Activated naive CD8-positive, alpha-beta T cell treated with anti-CD3 and anti-CD28 coated beads for 36 hours (primary cell): ENCODE measurements around the gene CLEC16A. TPM values are rescaled to one million over a fixed set of nuclear protein-coding genes. Genes with fewer than 3 reads are reported as not detected.

ENCODE experiments used
- DNase-seq: peaks from one replicate; pipeline ENCODE4 v3.0.0; 2021
- H3K27ac Mint-ChIP-seq: one replicate; pipeline ENCODE4 v1.8.0; 2022; ENCODE audit warnings: mild to moderate bottlenecking, moderate library complexity, mixed read lengths
- H3K27me3 Mint-ChIP-seq: one replicate; pipeline ENCODE4 v1.8.0; 2022; ENCODE audit warnings: mild to moderate bottlenecking, mixed read lengths
- H3K36me3 Mint-ChIP-seq: one replicate; pipeline ENCODE4 v1.8.0; 2021; ENCODE audit warnings: mild to moderate bottlenecking, mixed read lengths
- H3K4me1 Mint-ChIP-seq: one replicate; pipeline ENCODE4 v1.8.0; 2021; ENCODE audit warnings: mixed read lengths
- H3K4me3 Mint-ChIP-seq: one replicate; pipeline ENCODE4 v1.8.0; 2022; ENCODE audit warnings: mild to moderate bottlenecking, moderate library complexity, mixed read lengths
- H3K9me3 Mint-ChIP-seq: one replicate; pipeline ENCODE4 v1.8.0; 2022; ENCODE audit warnings: mixed read lengths
- total RNA-seq, 2 experiments: library from RNA; stranded (reverse); gene quantifications; one replicate each; pipeline ENCODE4 v1.2.3, GENCODE V29; 2021

Gene CLEC16A
- total RNA-seq, 2 experiments from 2014 or later = 20.4 to 21.3 TPM

GRCh38 chr16:11060842-11061241 lies 116.5 kb downstream of the CLEC16A start:
- peaks cover 1% of the 10 kb centered on the region for H3K4me1 Mint-ChIP-seq
- H3K27ac Mint-ChIP-seq = no peak overlapping the region
- H3K36me3 Mint-ChIP-seq = peaks cover 8% of the 10 kb centered on the region

GRCh38 chr16:11061629-11062270 lies 117.4 kb downstream of the CLEC16A start:
- H3K9me3 Mint-ChIP-seq = no peaks in the 10 kb centered on the region
- H3K27ac Mint-ChIP-seq = no peak overlapping the region
- no peaks in the 10 kb centered on the region for H3K27me3 Mint-ChIP-seq
- no peaks in the 10 kb centered on the region for H3K4me1 Mint-ChIP-seq
- no peak overlapping the region for H3K4me3 Mint-ChIP-seq
- no peak for DNase-seq
- peaks cover 4% of the 10 kb centered on the region for H3K36me3 Mint-ChIP-seq

More at GRCh38 chr16:11060842-11061241, 116.5 kb downstream of the CLEC16A start:
- no peak overlapping the region for H3K4me3 Mint-ChIP-seq
- H3K9me3 Mint-ChIP-seq = no peaks in the 10 kb centered on the region
- no peak for DNase-seq
- no peaks in the 10 kb centered on the region for H3K27me3 Mint-ChIP-seq

- no peak for DNase-seq
- Mint-ChIP-seq H3K4me3 (no peak overlapping the region), H3K9me3 (no peaks in the 10 kb centered on the region), H3K27ac (no peak overlapping the region), H3K27me3 (no peaks in the 10 kb centered on the region), H3K4me1 (no peaks in the 10 kb centered on the region), H3K36me3 (peaks cover 3% of the 10 kb centered on the region)
Observed at GRCh38 chr16:11063448-11064201, 119.3 kb downstream of the CLEC16A start.

GRCh38 chr16:11064202-11064540 lies 119.8 kb downstream of the CLEC16A start:
- peaks cover 3% of the 10 kb centered on the region for H3K36me3 Mint-ChIP-seq
- no peaks in the 10 kb centered on the region for H3K27me3 Mint-ChIP-seq
- H3K4me3 Mint-ChIP-seq = no peak overlapping the region
- H3K27ac Mint-ChIP-seq = no peak overlapping the region
- no peaks in the 10 kb centered on the region for H3K9me3 Mint-ChIP-seq
- no peaks in the 10 kb centered on the region for H3K4me1 Mint-ChIP-seq
- DNase-seq = no peak

- no peak for DNase-seq
- H3K27ac Mint-ChIP-seq = no peak overlapping the region
- H3K36me3 Mint-ChIP-seq = peaks cover 6% of the 10 kb centered on the region
- no peaks in the 10 kb centered on the region for H3K9me3 Mint-ChIP-seq
- H3K4me1 Mint-ChIP-seq = no peaks in the 10 kb centered on the region
- H3K4me3 Mint-ChIP-seq = no peak overlapping the region
- H3K27me3 Mint-ChIP-seq = no peaks in the 10 kb centered on the region
Observed at GRCh38 chr16:11064851-11065250, 120.5 kb downstream of the CLEC16A start.

GRCh38 chr16:11066261-11066870 lies 122.0 kb downstream of the CLEC16A start:
- H3K9me3 Mint-ChIP-seq = no peaks in the 10 kb centered on the region
- H3K4me3 Mint-ChIP-seq = no peak overlapping the region
- DNase-seq = no peak
- H3K4me1 Mint-ChIP-seq = peaks cover 4% of the 10 kb centered on the region
- H3K27me3 Mint-ChIP-seq = no peaks in the 10 kb centered on the region
- no peak overlapping the region for H3K27ac Mint-ChIP-seq
- peaks cover 9% of the 10 kb centered on the region for H3K36me3 Mint-ChIP-seq

- Mint-ChIP-seq H3K9me3 (no peaks in the 10 kb centered on the region), H3K27ac (no peak overlapping the region), H3K4me3 (no peak overlapping the region), H3K36me3 (peaks cover 7% of the 10 kb centered on the region), H3K27me3 (no peaks in the 10 kb centered on the region), H3K4me1 (peaks cover 8% of the 10 kb centered on the region)
- no peak for DNase-seq
Observed at GRCh38 chr16:11067266-11067665, 122.9 kb downstream of the CLEC16A start.

- Mint-ChIP-seq H3K4me3 (no peak overlapping the region), H3K36me3 (peaks cover 9% of the 10 kb centered on the region), H3K4me1 (peaks cover 12% of the 10 kb centered on the region), H3K27ac (no peak overlapping the region), H3K27me3 (no peaks in the 10 kb centered on the region), H3K9me3 (no peaks in the 10 kb centered on the region)
- DNase-seq = no peak
Observed at GRCh38 chr16:11067697-11068141, 123.4 kb downstream of the CLEC16A start.

GRCh38 chr16:11071829-11072228 lies 127.5 kb downstream of the CLEC16A start:
- Mint-ChIP-seq H3K27ac (no peak overlapping the region), H3K36me3 (peaks cover 17% of the 10 kb centered on the region), H3K4me3 (no peak overlapping the region), H3K9me3 (no peaks in the 10 kb centered on the region), H3K27me3 (no peaks in the 10 kb centered on the region), H3K4me1 (peaks cover 45% of the 10 kb centered on the region)
- no peak for DNase-seq

GRCh38 chr16:11072420-11073153 lies 128.2 kb downstream of the CLEC16A start:
- H3K36me3 Mint-ChIP-seq = peaks cover 17% of the 10 kb centered on the region
- H3K27ac Mint-ChIP-seq = no peak overlapping the region
- H3K9me3 Mint-ChIP-seq = no peaks in the 10 kb centered on the region
- no peaks in the 10 kb centered on the region for H3K27me3 Mint-ChIP-seq
- H3K4me3 Mint-ChIP-seq = no peak overlapping the region
- peaks cover 53% of the 10 kb centered on the region for H3K4me1 Mint-ChIP-seq
- no peak for DNase-seq

GRCh38 chr16:11073407-11073999 lies 129.1 kb downstream of the CLEC16A start:
- Mint-ChIP-seq H3K4me3 (peak overlapping the region; percentile 5), H3K27ac (peak overlapping the region; percentile 10), H3K36me3 (peaks cover 18% of the 10 kb centered on the region), H3K4me1 (peaks cover 62% of the 10 kb centered on the region), H3K9me3 (no peaks in the 10 kb centered on the region), H3K27me3 (no peaks in the 10 kb centered on the region)
- DNase-seq = no peak

- Mint-ChIP-seq H3K36me3 (peaks cover 18% of the 10 kb centered on the region), H3K4me1 (peaks cover 68% of the 10 kb centered on the region), H3K27ac (no peak overlapping the region), H3K27me3 (no peaks in the 10 kb centered on the region), H3K9me3 (no peaks in the 10 kb centered on the region), H3K4me3 (no peak overlapping the region)
- DNase-seq = no peak
Observed at GRCh38 chr16:11074131-11074530, 129.8 kb downstream of the CLEC16A start.

- Mint-ChIP-seq H3K27me3 (no peaks in the 10 kb centered on the region), H3K27ac (no peak overlapping the region), H3K4me1 (peaks cover 78% of the 10 kb centered on the region), H3K36me3 (peaks cover 18% of the 10 kb centered on the region), H3K4me3 (no peak overlapping the region), H3K9me3 (no peaks in the 10 kb centered on the region)
- no peak for DNase-seq
Observed at GRCh38 chr16:11075163-11075562, 130.8 kb downstream of the CLEC16A start.

- peaks cover 22% of the 10 kb centered on the region for H3K36me3 Mint-ChIP-seq
- H3K4me3 Mint-ChIP-seq = peak overlapping the region; percentile 22
- peak overlapping the region; percentile 80 for H3K27ac Mint-ChIP-seq
- H3K27me3 Mint-ChIP-seq = no peaks in the 10 kb centered on the region
- peak; percentile 78 for DNase-seq
- H3K4me1 Mint-ChIP-seq = peaks cover 81% of the 10 kb centered on the region
- H3K9me3 Mint-ChIP-seq = no peaks in the 10 kb centered on the region
Observed at GRCh38 chr16:11076259-11077018, 132.1 kb downstream of the CLEC16A start.
